Testis (tissue), 2 donors: ENCODE measurements around the gene NRXN3.

Source experiments
- CTCF ChIP-seq, 3 experiments: fragments of 450-650 bp in 2 of 3; fragments of 200-600 bp in 1 of 3; sonication (generic) in 1 of 3; IDR thresholded peaks; one replicate each; pipeline ENCODE4 v1.5.1; 2016 to 2019; ENCODE audit warnings: antibody characterized with exemption in 3 of 3, mild to moderate bottlenecking in 2 of 3, moderate library complexity in 1 of 3
- POLR2A ChIP-seq: fragments of 450-650 bp; IDR thresholded peaks from one replicate; pipeline ENCODE4 v1.6.1; 2017; ENCODE audit warnings: antibody characterized with exemption, mild to moderate bottlenecking, moderate library complexity

- TF ChIP-seq CTCF (IDR thresholded peaks at IDR 0.05) = no peak
- no peak for TF ChIP-seq POLR2A
These were observed 1310.0 kb downstream of the NRXN3 start for GRCh38 chr14:79480212-79480611.
